Vagina (tissue), 2 donors: Measurements from ENCODE around the gene HMCN2. TPM values are rescaled to one million over a fixed set of nuclear protein-coding genes. Genes with fewer than 3 reads are reported as not detected.
"Not testable (repeated sequence)": the region's sequence is repeated elsewhere in the genome, so short reads cannot be mapped to it uniquely, and the experiment has no call there.

Experiments
- DNase-seq, 2 donors: peaks; one replicate each; pipeline ENCODE4 v3.0.0-alpha.2; 2017; ENCODE audit errors: extremely low spot score in 2 of 2
- H3K27ac ChIP-seq: fragments of 200-600 bp; sonication (generic); one replicate; pipeline ENCODE4 v1.5.1; 2019
- H3K27me3 ChIP-seq: fragments of 200-600 bp; sonication (generic); one replicate; pipeline ENCODE4 v1.5.1; 2019
- H3K36me3 ChIP-seq, 2 donors: fragments of 200-600 bp; sonication (generic); one replicate each; pipeline ENCODE4 v1.5.1; 2017 to 2019
- H3K4me1 ChIP-seq: fragments of 200-600 bp; sonication (generic); one replicate; pipeline ENCODE4 v1.5.1; 2019
- H3K4me3 ChIP-seq, 2 donors: fragments of 200-600 bp; sonication (generic); 1 replicate in 1 of 2; 2 replicates in 1 of 2; pipeline ENCODE4 v1.5.1; 2016 to 2019
- H3K9me3 ChIP-seq: fragments of 200-600 bp; sonication (generic); one replicate; pipeline ENCODE4 v1.5.1; 2019
- POLR2A ChIP-seq, 2 donors: fragments of 450-650 bp; IDR thresholded peaks; one replicate each; pipeline ENCODE4 v1.6.1; 2017; ENCODE audit warnings: antibody characterized with exemption in 2 of 2, mild to moderate bottlenecking in 2 of 2, moderate library complexity in 2 of 2
- POLR2AphosphoS5 ChIP-seq, 2 donors: sonication (generic); formaldehyde crosslinking; IDR thresholded peaks; one replicate each; pipeline ENCODE4 v1.9.0; 2017; ENCODE audit warnings: antibody characterized with exemption in 2 of 2, mild to moderate bottlenecking in 2 of 2, low read depth in 1 of 2; ENCODE audit not compliant: insufficient read depth in 1 of 2
- intact Hi-C: fragments of 100-400 bp; cut with DNase I; formaldehyde crosslinking; loops from one replicate; pipeline ENCODE4 v1.15.1; 2023
- total RNA-seq: library from RNA; depleted of rRNA; stranded (reverse); fragments of >200 nt; gene quantifications from one replicate; pipeline ENCODE4 v1.2.3, GENCODE V29; 2016
- TF ChIP-seq, protein P1 (sequence below), 3 experiments: fragments of 450-650 bp in 2 of 3; fragments of 200-600 bp in 1 of 3; sonication (generic) in 1 of 3; IDR thresholded peaks; one replicate each; pipeline ENCODE4 v1.5.1; 2017 to 2019; ENCODE audit warnings: antibody characterized with exemption in 3 of 3, mild to moderate bottlenecking in 2 of 3, moderate library complexity in 2 of 3

HMCN2 gene
- total RNA-seq, 1 donor from 2014 or later = 5.2 TPM

DNA sequence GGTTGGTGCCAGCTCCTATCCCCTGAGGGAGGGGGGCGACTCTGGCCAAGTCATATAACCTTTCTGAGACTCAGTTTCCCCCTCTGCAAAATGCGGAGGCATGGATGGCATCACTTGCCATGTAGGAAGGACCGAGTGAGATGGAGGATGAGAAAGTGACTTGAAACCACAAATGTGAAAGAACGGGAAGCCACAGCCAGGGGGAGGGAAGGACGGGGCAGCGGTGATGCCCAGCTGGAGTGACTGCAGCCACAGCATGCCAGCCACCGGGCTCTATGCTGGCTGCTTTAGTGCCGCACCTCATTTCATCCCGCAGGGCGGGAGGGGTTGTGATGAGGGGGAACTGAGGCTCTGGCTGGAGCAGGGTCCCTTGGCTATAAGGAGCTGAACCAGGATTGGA lies 74.5 kb downstream of the HMCN2 start:
- intact Hi-C loops = loop anchor here (10.0 kb wide), 1 partner anchor 165 kb away; the partner anchor contains the start of gene NCS1
- TF ChIP-seq, protein P1, sequence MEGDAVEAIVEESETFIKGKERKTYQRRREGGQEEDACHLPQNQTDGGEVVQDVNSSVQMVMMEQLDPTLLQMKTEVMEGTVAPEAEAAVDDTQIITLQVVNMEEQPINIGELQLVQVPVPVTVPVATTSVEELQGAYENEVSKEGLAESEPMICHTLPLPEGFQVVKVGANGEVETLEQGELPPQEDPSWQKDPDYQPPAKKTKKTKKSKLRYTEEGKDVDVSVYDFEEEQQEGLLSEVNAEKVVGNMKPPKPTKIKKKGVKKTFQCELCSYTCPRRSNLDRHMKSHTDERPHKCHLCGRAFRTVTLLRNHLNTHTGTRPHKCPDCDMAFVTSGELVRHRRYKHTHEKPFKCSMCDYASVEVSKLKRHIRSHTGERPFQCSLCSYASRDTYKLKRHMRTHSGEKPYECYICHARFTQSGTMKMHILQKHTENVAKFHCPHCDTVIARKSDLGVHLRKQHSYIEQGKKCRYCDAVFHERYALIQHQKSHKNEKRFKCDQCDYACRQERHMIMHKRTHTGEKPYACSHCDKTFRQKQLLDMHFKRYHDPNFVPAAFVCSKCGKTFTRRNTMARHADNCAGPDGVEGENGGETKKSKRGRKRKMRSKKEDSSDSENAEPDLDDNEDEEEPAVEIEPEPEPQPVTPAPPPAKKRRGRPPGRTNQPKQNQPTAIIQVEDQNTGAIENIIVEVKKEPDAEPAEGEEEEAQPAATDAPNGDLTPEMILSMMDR (IDR thresholded peaks at IDR 0.05) = no peak
- TF ChIP-seq POLR2A (IDR thresholded peaks at IDR 0.05) (no peak), POLR2AphosphoS5 (IDR thresholded peaks at IDR 0.05; ENCODE audit: insufficient read depth in 1 of 2, low read depth in 1 of 2) (no peak)
- H3K4me3 ChIP-seq = no peak overlapping the region

DNA sequence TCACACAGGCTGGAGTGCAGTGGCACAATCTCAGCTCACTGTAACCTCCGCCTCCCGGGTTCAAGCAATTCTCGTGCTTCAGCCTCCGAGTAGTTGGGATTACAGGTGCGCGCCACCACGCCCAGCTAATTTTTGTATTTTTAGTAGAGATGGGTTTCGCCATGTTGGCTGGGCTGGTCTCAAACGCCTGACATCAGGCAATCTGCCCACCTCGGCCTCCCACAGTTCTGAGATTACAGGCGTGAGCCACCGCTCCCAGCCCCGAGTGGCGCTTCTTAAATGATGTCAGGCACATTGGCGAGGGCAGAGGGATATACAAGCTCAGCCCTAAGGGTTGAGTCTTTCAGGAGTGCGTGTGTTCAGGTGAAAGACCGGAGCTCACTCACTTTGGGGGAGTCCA lies 75.0 kb downstream of the HMCN2 start:
- H3K9me3 ChIP-seq, H3K36me3 ChIP-seq, H3K27me3 ChIP-seq, DNase-seq, H3K4me1 ChIP-seq, H3K27ac ChIP-seq, H3K4me3 ChIP-seq: not testable (repeated sequence)
- intact Hi-C loops = loop anchor here (10.0 kb wide), 1 partner anchor 166 kb away; the partner anchor contains the start of gene NCS1

More for the DNA sequence above, 74.5 kb downstream of the HMCN2 start:
- DNase-seq = no peak
- Histone ChIP-seq H3K27me3 (no peaks in the 10 kb centered on the region), H3K4me1 (no peaks in the 10 kb centered on the region), H3K9me3 (no peaks in the 10 kb centered on the region), H3K27ac (no peak overlapping the region), H3K36me3 (no peaks in the 10 kb centered on the region)

DNA sequence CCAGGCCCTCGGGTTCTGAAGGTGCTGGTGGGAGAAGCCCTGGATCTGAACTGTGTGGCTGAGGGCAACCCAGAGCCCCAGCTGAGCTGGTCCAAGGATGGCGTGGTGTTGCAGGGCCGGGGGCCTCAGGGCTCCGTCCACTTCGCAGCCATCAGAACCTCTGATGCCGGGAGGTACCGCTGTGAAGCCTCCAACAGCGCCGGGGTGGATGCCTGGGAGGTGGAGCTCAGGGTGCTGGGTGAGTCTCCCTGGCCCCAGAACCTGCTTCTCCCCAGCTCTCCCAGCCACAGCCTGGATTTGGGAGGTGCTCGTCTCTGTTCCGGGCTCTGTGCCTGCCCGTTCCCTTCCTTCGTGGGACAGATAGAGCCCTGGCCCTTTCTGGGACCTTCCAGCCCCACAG lies 75.6 kb downstream of the HMCN2 start:
- Histone ChIP-seq H3K27me3 (no peaks in the 10 kb centered on the region), H3K36me3 (no peaks in the 10 kb centered on the region), H3K4me1 (no peaks in the 10 kb centered on the region), H3K27ac (no peak overlapping the region), H3K4me3 (no peak overlapping the region), H3K9me3 (no peaks in the 10 kb centered on the region)
- TF ChIP-seq POLR2AphosphoS5 (IDR thresholded peaks at IDR 0.05; ENCODE audit: insufficient read depth in 1 of 2, low read depth in 1 of 2) (no peak), POLR2A (IDR thresholded peaks at IDR 0.05) (no peak)
- TF ChIP-seq, protein P1 (IDR thresholded peaks at IDR 0.05) = no peak
- intact Hi-C loops = loop anchor here (10.0 kb wide), 1 partner anchor 166 kb away; the partner anchor contains the start of gene NCS1
- no peak for DNase-seq

DNA sequence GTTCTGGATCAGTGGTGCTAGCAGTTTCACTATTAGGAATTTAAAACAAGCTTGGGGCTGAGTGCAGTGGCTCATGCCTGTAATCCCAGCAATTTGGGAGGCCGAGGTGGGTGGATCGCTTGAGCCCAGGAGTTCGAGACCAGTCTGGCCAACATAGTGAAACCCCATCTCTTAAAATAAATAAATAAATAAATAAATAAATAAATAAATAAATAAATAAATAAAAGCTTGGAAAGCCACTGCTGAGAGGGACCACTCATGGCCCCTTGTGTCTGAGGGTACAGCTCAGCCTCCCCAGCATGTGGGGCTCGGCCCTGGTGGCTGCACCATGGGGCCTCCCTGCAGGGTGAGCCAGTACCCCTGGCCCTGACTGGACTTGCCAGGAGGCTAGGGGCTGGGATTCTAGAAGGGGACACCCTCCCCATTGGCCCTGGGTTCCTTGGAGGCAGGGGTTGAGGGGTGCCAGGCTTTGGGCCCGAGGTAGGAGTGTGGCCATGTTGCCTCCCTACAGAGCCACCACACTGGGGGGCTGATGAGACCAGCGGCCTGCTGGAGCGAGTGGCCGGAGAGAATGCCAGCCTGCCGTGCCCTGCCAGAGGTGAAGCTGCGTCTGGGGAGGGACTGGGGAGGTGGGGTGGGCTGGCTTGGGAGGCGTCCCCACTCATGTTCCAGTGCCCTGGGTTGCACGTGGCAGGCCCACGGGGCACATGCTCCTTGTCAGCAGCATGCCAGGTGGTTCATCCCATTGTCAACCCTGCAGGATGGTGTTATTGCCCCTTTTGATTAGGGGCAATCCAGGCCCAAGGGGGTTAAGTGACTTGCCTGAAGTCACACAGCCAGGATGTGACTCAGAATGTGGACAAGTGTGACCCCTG lies 76.5 kb downstream of the HMCN2 start:
- Histone ChIP-seq H3K4me3 (no peak overlapping the region), H3K9me3 (no peaks in the 10 kb centered on the region), H3K27me3 (no peaks in the 10 kb centered on the region), H3K27ac (no peak overlapping the region), H3K4me1 (no peaks in the 10 kb centered on the region), H3K36me3 (no peaks in the 10 kb centered on the region)
- DNase-seq = no peak
- no peak for TF ChIP-seq POLR2A (IDR thresholded peaks at IDR 0.05)
- TF ChIP-seq POLR2AphosphoS5 (IDR thresholded peaks at IDR 0.05; ENCODE audit: insufficient read depth in 1 of 2, low read depth in 1 of 2) = no peak
- TF ChIP-seq, protein P1 (IDR thresholded peaks at IDR 0.05) = no peak
- intact Hi-C loops = loop anchor here (10.0 kb wide), 1 partner anchor 167 kb away; the partner anchor contains the start of gene NCS1

DNA sequence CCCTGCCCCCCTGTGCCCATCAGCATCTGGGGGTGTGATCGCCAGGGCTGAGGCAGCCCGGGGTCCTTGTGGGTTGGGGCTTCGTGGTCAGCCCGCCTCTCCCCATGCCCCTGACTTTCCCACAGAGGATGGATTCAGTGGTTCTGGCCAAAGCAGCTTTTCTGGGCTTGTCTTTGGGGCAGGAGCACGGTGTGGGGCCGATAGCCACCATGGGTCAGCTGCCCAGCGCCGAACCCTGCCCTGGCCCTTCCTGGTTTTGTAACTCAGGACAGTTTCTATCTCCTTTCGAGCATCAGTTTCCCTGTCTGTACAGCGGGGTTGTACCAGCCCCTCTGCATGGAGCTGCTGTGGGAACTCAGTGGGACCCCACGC lies 77.1 kb downstream of the HMCN2 start:
- intact Hi-C loops = loop anchor here (10.0 kb wide), 1 partner anchor 168 kb away; the partner anchor contains the start of gene NCS1

More for the DNA sequence above, 77.1 kb downstream of the HMCN2 start:
- Histone ChIP-seq H3K27me3 (no peaks in the 10 kb centered on the region), H3K36me3 (no peaks in the 10 kb centered on the region), H3K27ac (no peak overlapping the region), H3K4me3 (no peak overlapping the region), H3K4me1 (no peaks in the 10 kb centered on the region), H3K9me3 (no peaks in the 10 kb centered on the region)
- TF ChIP-seq POLR2A (IDR thresholded peaks at IDR 0.05) = no peak
- TF ChIP-seq, protein P1 (IDR thresholded peaks at IDR 0.05) = no peak
- no peak for TF ChIP-seq POLR2AphosphoS5 (IDR thresholded peaks at IDR 0.05; ENCODE audit: insufficient read depth in 1 of 2, low read depth in 1 of 2)
- no peak for DNase-seq
